Suprapubic skin (tissue), 4 donors: ENCODE results near the gene ZDHHC14. TPM values are rescaled to one million over a fixed set of nuclear protein-coding genes. Genes with fewer than 3 reads are reported as not detected.

ENCODE experiments used
- DNase-seq, 2 donors: peaks; one replicate each; pipeline ENCODE4 v3.0.0-alpha.2; 2019; ENCODE audit warnings: low spot score in 2 of 2
- H3K27ac ChIP-seq: fragments of 200-600 bp; sonication (generic); one replicate; pipeline ENCODE4 v1.5.1; 2019
- H3K27me3 ChIP-seq: fragments of 200-600 bp; sonication (generic); one replicate; pipeline ENCODE4 v1.5.1; 2019
- H3K36me3 ChIP-seq: fragments of 200-600 bp; sonication (generic); one replicate; pipeline ENCODE4 v1.5.1; 2019
- H3K4me1 ChIP-seq: fragments of 200-600 bp; sonication (generic); one replicate; pipeline ENCODE4 v1.5.1; 2019
- H3K4me3 ChIP-seq: fragments of 200-600 bp; sonication (generic); one replicate; pipeline ENCODE4 v1.5.1; 2019; ENCODE audit warnings: mild to moderate bottlenecking
- H3K9me3 ChIP-seq: fragments of 200-600 bp; sonication (generic); one replicate; pipeline ENCODE4 v1.5.1; 2019
- EP300 ChIP-seq: sonication (generic); formaldehyde crosslinking; IDR thresholded peaks from one replicate; pipeline ENCODE4 v1.6.1; 2017; ENCODE audit warnings: antibody characterized with exemption
- POLR2A ChIP-seq, 2 donors: fragments of 450-650 bp; IDR thresholded peaks; one replicate each; pipeline ENCODE4 v1.6.1; 2017; ENCODE audit warnings: antibody characterized with exemption in 2 of 2, mild to moderate bottlenecking in 2 of 2, moderate library complexity in 2 of 2
- POLR2AphosphoS5 ChIP-seq, 3 donors: sonication (generic); formaldehyde crosslinking; IDR thresholded peaks; one replicate each; pipeline ENCODE4 v1.6.1; 2017; ENCODE audit warnings: antibody characterized with exemption in 3 of 3
- WGBS: methylation state at CpG from one replicate; pipeline ENCODE4 v1.1.5; 2018; 5-methylcytosine and 5-hydroxymethylcytosine counted together
- total RNA-seq, 4 donors: library from RNA; depleted of rRNA; stranded (reverse); fragments of >200 nt; gene quantifications; one replicate each; pipeline ENCODE4 v1.1.0, GENCODE V29; 2016
- TF ChIP-seq, protein P1 (sequence below), 2 donors: fragments of 200-600 bp in 1 of 2; fragments of 450-650 bp in 1 of 2; sonication (generic) in 1 of 2; IDR thresholded peaks; one replicate each; pipeline ENCODE4 v1.5.1; 2016 to 2019; ENCODE audit warnings: antibody characterized with exemption in 2 of 2, mild to moderate bottlenecking in 1 of 2, moderate library complexity in 1 of 2

ZDHHC14 gene
- total RNA-seq, 4 donors from 2014 or later, result 4.3 to 9.9 (median 7.7) TPM

DNA sequence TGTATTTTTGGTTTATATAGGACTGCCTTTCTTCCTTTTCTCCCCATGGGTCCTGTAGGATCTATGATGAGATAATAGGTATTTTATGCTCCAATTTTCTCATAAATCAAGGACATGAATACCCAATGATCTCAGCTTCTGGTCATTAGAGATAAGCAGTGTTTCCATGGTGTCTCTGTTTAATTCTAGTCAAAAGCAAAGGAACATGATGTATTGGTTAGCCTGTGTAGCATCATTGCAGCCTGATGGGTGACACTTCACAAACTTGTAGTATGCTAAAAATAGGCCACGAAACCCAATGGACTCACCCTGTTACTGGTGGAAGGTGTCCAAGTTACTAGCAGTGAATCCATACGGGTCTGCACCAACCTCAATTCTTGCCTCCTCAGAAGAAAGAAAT, 325.9 kb downstream of the ZDHHC14 start:
- TF ChIP-seq, protein P1, sequence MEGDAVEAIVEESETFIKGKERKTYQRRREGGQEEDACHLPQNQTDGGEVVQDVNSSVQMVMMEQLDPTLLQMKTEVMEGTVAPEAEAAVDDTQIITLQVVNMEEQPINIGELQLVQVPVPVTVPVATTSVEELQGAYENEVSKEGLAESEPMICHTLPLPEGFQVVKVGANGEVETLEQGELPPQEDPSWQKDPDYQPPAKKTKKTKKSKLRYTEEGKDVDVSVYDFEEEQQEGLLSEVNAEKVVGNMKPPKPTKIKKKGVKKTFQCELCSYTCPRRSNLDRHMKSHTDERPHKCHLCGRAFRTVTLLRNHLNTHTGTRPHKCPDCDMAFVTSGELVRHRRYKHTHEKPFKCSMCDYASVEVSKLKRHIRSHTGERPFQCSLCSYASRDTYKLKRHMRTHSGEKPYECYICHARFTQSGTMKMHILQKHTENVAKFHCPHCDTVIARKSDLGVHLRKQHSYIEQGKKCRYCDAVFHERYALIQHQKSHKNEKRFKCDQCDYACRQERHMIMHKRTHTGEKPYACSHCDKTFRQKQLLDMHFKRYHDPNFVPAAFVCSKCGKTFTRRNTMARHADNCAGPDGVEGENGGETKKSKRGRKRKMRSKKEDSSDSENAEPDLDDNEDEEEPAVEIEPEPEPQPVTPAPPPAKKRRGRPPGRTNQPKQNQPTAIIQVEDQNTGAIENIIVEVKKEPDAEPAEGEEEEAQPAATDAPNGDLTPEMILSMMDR (IDR thresholded peaks at IDR 0.05), result no peak
- TF ChIP-seq POLR2AphosphoS5 (IDR thresholded peaks at IDR 0.05) (no peak), POLR2A (IDR thresholded peaks at IDR 0.05) (no peak), EP300 (no peak)
- WGBS, result 66% methylated on average over 2 of the region's 2 CpGs
- Histone ChIP-seq H3K4me1 (no peaks in the 10 kb centered on the region), H3K36me3 (no peaks in the 10 kb centered on the region), H3K27me3 (no peaks in the 10 kb centered on the region), H3K27ac (no peak overlapping the region), H3K4me3 (no peak overlapping the region), H3K9me3 (no peaks in the 10 kb centered on the region)
- no peak for DNase-seq

DNA sequence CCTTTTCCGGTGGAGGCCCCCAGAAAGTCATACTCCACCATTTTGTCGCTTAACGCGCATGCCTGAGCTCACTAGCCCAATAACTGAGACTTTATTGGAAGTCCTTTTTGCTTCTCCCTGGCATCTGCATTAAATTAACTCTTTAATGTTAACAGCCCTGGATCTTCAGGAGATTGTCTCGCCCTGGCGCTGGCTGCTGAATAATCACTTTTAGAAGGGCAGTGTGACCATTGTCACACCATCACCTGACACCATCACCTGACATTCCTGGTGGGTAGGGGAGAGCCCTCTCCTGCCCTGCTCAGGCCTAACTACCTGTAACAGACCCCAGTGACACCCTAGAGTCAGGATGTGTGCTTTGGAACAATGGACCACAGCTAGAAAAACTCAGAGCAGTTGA, 326.6 kb downstream of the ZDHHC14 start:
- WGBS, result 82% methylated on average over 6 of the region's 6 CpGs

DNA sequence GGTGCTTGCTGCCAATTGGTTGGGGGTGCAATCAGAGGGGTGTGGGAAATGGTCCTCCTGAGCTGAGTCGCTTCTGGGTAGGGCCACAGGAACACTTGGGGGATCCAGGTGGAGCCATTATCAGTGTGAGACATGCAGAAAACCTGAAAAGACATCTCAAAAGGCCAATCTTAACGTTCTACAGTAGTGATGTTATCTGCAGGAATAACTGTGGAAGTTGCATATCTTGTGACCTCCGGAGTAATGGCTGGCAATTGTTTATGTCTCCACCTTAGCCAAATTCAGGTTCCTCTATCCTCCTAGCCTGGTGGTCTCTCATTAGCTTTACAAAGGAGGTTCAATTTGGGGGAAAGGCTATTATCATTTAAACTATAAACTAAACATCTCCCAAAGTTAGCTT, 327.2 kb downstream of the ZDHHC14 start:
- Histone ChIP-seq H3K36me3 (no peaks in the 10 kb centered on the region), H3K9me3 (no peaks in the 10 kb centered on the region), H3K27me3 (no peaks in the 10 kb centered on the region), H3K4me1 (no peaks in the 10 kb centered on the region), H3K4me3 (no peak overlapping the region), H3K27ac (no peak overlapping the region)
- DNase-seq, result peak in 1 of 2 donors; percentile 20
- TF ChIP-seq POLR2AphosphoS5 (IDR thresholded peaks at IDR 0.05), result no peak
- no peak for TF ChIP-seq POLR2A (IDR thresholded peaks at IDR 0.05)
- WGBS, result 62% methylated on average over 3 of the region's 3 CpGs

More for the DNA sequence above, 326.6 kb downstream of the ZDHHC14 start:
- DNase-seq, result peak in 1 of 2 donors; percentile 20
- no peaks in the 10 kb centered on the region for H3K36me3 ChIP-seq
- no peaks in the 10 kb centered on the region for H3K4me1 ChIP-seq
- no peaks in the 10 kb centered on the region for H3K9me3 ChIP-seq
- no peak for TF ChIP-seq POLR2AphosphoS5 (IDR thresholded peaks at IDR 0.05)
- H3K27me3 ChIP-seq, result no peaks in the 10 kb centered on the region
- no peak overlapping the region for H3K4me3 ChIP-seq
- H3K27ac ChIP-seq, result no peak overlapping the region

DNA sequence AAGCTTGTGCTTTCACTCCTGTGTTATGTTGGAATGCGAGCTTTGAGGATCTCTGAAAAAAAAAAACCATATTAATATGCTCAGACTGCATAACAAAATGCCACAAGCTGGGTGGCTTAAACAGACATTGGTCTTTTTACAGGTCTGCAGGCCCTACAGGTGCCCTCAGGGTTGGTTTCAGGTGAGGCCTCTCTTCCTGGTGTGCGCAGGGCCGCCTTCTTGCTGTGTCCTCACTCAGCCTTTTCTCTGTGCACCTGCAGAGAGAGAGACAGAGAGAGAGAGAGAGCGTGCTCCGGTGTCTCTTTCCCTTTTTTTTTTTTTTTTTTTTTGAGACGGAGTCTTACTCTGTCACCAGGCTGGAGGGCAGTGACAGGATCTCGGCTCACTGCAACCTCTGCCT, 327.9 kb downstream of the ZDHHC14 start:
- Histone ChIP-seq H3K27ac (no peak overlapping the region), H3K4me3 (no peak overlapping the region), H3K4me1 (no peaks in the 10 kb centered on the region), H3K36me3 (no peaks in the 10 kb centered on the region), H3K27me3 (no peaks in the 10 kb centered on the region), H3K9me3 (no peaks in the 10 kb centered on the region)
- DNase-seq, result peak in 1 of 2 donors; percentile 15
- 71% methylated on average over 7 of the region's 7 CpGs for WGBS
- TF ChIP-seq, protein P1 (IDR thresholded peaks at IDR 0.05), result no peak
- TF ChIP-seq EP300 (no peak), POLR2A (IDR thresholded peaks at IDR 0.05) (no peak), POLR2AphosphoS5 (IDR thresholded peaks at IDR 0.05) (no peak)

DNA sequence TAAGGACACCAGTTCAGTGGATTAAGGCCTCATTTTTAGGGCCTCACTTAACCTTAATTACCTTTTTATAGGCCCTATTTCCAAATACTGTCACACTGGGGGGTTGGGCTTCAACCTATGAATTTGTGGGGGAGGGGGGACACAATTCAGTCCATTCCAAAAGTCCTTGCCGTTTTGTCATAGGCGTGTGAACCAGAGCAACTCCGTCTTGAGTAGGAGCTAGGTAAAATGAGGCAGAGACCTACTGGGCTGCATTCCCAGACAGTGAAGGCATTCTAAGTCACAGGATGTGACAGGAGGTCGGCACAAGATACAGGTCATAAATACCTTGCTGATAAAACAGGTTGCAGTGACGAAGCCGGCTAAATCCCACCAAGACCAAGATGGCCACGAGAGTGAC, 328.6 kb downstream of the ZDHHC14 start:
- no peak overlapping the region for H3K4me3 ChIP-seq
- TF ChIP-seq, protein P1 (IDR thresholded peaks at IDR 0.05), result no peak
- TF ChIP-seq POLR2A (IDR thresholded peaks at IDR 0.05) (no peak), POLR2AphosphoS5 (IDR thresholded peaks at IDR 0.05) (no peak), EP300 (no peak)
- H3K9me3 ChIP-seq, result no peaks in the 10 kb centered on the region
- peaks cover under 1% of the 10 kb centered on the region for H3K4me1 ChIP-seq
- no peaks in the 10 kb centered on the region for H3K27me3 ChIP-seq
- peak in 1 of 2 donors; percentile 27 for DNase-seq
- no peaks in the 10 kb centered on the region for H3K36me3 ChIP-seq
- 79% methylated on average over 7 of the region's 7 CpGs for whole genome bisulfite sequencing
- H3K27ac ChIP-seq, result no peak overlapping the region

DNA sequence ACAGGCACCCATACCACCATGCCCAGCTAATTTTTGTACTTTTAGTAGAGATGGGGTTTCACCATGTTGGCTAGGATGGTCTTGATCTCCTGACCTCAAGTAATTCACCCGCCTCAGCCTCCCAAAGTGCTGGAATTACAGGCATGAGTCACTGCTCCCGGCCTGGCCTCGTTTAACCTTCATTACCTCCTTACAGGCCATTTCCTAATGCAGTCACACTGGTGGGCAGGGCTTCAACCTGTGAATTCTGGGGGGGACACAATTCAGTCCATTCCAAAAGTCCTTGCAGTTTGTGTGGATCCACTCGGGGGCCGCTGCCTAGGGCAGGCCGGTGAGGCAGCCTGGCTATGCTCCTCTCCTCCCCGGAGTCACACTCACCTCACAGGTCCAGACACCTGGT, 329.6 kb downstream of the ZDHHC14 start:
- H3K27me3 ChIP-seq, result no peaks in the 10 kb centered on the region
- no peaks in the 10 kb centered on the region for H3K9me3 ChIP-seq
- TF ChIP-seq POLR2AphosphoS5 (IDR thresholded peaks at IDR 0.05) (no peak), EP300 (no peak), POLR2A (IDR thresholded peaks at IDR 0.05) (no peak)
- TF ChIP-seq, protein P1 (IDR thresholded peaks at IDR 0.05), result no peak
- WGBS, result 72% methylated on average over 5 of the region's 7 CpGs
- H3K4me3 ChIP-seq, result no peak overlapping the region
- H3K27ac ChIP-seq, result no peak overlapping the region
- H3K36me3 ChIP-seq, result no peaks in the 10 kb centered on the region
- peaks cover 4% of the 10 kb centered on the region for H3K4me1 ChIP-seq
- peak in 1 of 2 donors; percentile 53 for DNase-seq
